GM21360 (cell line): ENCODE measurements around the gene AKAP12.

Experiments
- ATAC-seq: cut with Tn5 transposase; IDR thresholded peaks from one replicate; pipeline ENCODE4 v1.9.1; 2021; ENCODE audit warnings: mild to moderate bottlenecking, moderate library complexity; ENCODE audit not compliant: unreplicated experiment

Gene AKAP12

GRCh38 chr6:151402228-151402627 is 162.5 kb downstream of the AKAP12 start:
- ATAC-seq: no peak

GRCh38 chr6:151403919-151404308 is 164.1 kb downstream of the AKAP12 start:
- ATAC-seq: no peak
